HepG2 (cell line): Measurements from ENCODE around the gene TSHZ2. TPM values are rescaled to one million over a fixed set of nuclear protein-coding genes. Genes with fewer than 3 reads are reported as not detected.

Experiments
- ATAC-seq: fragments of 200-7000 bp; cut with Tn5 transposase; 3 replicates; pipeline ENCODE4 v1.9.1; 2020; ENCODE audit warnings: mild to moderate bottlenecking, moderate library complexity
- BruUV-seq: library from RNA; stranded (reverse); fragments of 400-500 nt; replicated peaks from 2 replicates; lab custom pipeline; 2021; lab: Mats Ljungman, UMichigan
- CTCF ChIA-PET: fragments of 300-600 bp; formaldehyde crosslinking; extraction: SDS; loops from one replicate; lab custom pipeline; 2021; ENCODE audit warnings: low total read pairs, inconsistent platforms, low intra/inter-chr PET ratio; lab: Yijun Ruan, JAX
- POLR2A ChIA-PET: fragments of 350-600 bp; sonication (Branson Sonifier 250); formaldehyde crosslinking; loops from one replicate; lab custom pipeline; 2020; ENCODE audit warnings: antibody characterized with exemption, inconsistent platforms; lab: Yijun Ruan, JAX
- DNase-seq: peaks from one replicate; pipeline ENCODE4 v3.0.0-alpha.2; 2015; ENCODE audit warnings: low spot score
- FAIRE-seq: peaks from 3 replicates; lab custom pipeline; 2011; peaks lifted over from hg19 to GRCh38; lab: Jason Lieb, UNC
- H2AFZ ChIP-seq: one replicate; pipeline ENCODE4 v1.6.1; 2011; ENCODE audit warnings: low read length, inconsistent platforms
- H3K27ac ChIP-seq: fragments of 300-600 bp; 3 replicates; pipeline ENCODE4 v1.8.0; 2011; ENCODE audit warnings: mixed run types, mild to moderate bottlenecking, mixed read lengths, low read length, inconsistent platforms; ENCODE audit not compliant: insufficient read depth; ENCODE audit errors: extremely low read length
- H3K27me3 ChIP-seq, 2 experiments: fragments of 200-600 bp in 1 of 2; 2 replicates in 1 of 2; 3 replicates in 1 of 2; pipeline versions ENCODE4 v1.6.0 to v1.8.0; 2011; ENCODE audit warnings: low read length in 2 of 2, mild to moderate bottlenecking in 2 of 2, moderate library complexity in 2 of 2, inconsistent platforms in 1 of 2; ENCODE audit not compliant: insufficient read depth in 2 of 2, control insufficient read depth in 1 of 2
- H3K36me3 ChIP-seq, 2 experiments: fragments of 200-600 bp in 1 of 2; replicated peaks in 1 of 2; 2 replicates in 1 of 2; 3 replicates in 1 of 2; pipeline versions ENCODE4 v1.5.1 to v1.8.0; 2011; ENCODE audit warnings: low read length in 2 of 2, inconsistent platforms in 1 of 2; ENCODE audit not compliant: insufficient read depth in 2 of 2, control insufficient read depth in 1 of 2
- H3K4me1 ChIP-seq: 2 replicates; pipeline ENCODE4 v1.5.1; 2012; ENCODE audit warnings: low read length, inconsistent platforms; ENCODE audit not compliant: insufficient read depth
- H3K4me2 ChIP-seq: 2 replicates; pipeline ENCODE4 v1.6.0; 2011; ENCODE audit warnings: low read depth, low read length, inconsistent platforms
- H3K4me3 ChIP-seq, 3 experiments: fragments of 200-600 bp in 1 of 3; sonication (generic), shearing (Covaris generic) in 1 of 3; replicated peaks in 1 of 3; 2 replicates each; pipeline ENCODE4 v1.5.1; 2011 to 2016; ENCODE audit warnings: low read length in 3 of 3, inconsistent platforms in 2 of 3, low read depth in 2 of 3, mild to moderate bottlenecking in 2 of 3, control low read depth in 1 of 3, mixed read lengths in 1 of 3; ENCODE audit not compliant: insufficient read depth in 1 of 3
- H3K79me2 ChIP-seq: one replicate; pipeline ENCODE4 v1.6.1; 2011; ENCODE audit warnings: low read length, inconsistent platforms; ENCODE audit not compliant: insufficient read depth
- H3K9ac ChIP-seq: 2 replicates; pipeline ENCODE4 v1.6.0; 2011; ENCODE audit warnings: mild to moderate bottlenecking, low read depth, low read length, inconsistent platforms; ENCODE audit not compliant: insufficient read depth
- H3K9me3 ChIP-seq: 2 replicates; pipeline ENCODE4 v1.5.1; 2012; ENCODE audit warnings: mild to moderate bottlenecking, low read length
- H4K20me1 ChIP-seq: 2 replicates; pipeline ENCODE4 v1.6.0; 2011; ENCODE audit warnings: inconsistent platforms, mild to moderate bottlenecking, low read length, moderate library complexity; ENCODE audit not compliant: insufficient read depth
- FOXK2 ChIP-seq: fragments of 450-650 bp; IDR thresholded peaks from 2 replicates; pipeline ENCODE4 v1.6.1; 2016
- SOX6 ChIP-seq, 2 experiments: fragments of 450-650 bp in 1 of 2; sonication (generic) in 1 of 2; formaldehyde crosslinking in 1 of 2; IDR thresholded peaks; 2 replicates each; pipeline versions ENCODE4 v1.4.0 to v1.6.1; 2017 to 2020; ENCODE audit warnings: antibody characterized with exemption in 1 of 2, mild to moderate bottlenecking in 1 of 2, missing genetic modification reagents in 1 of 2
- TARDBP ChIP-seq: sonication (generic); formaldehyde crosslinking; IDR thresholded peaks from 2 replicates; pipeline ENCODE4 v1.8.0; 2022; ENCODE audit warnings: mild to moderate bottlenecking, missing genetic modification reagents
- ZNF18 ChIP-seq: sonication (generic); formaldehyde crosslinking; IDR thresholded peaks from 2 replicates; pipeline ENCODE4 v1.8.0; 2022; ENCODE audit warnings: mild to moderate bottlenecking, missing genetic modification reagents; ENCODE audit not compliant: insufficient replicate concordance
- ZNF207 ChIP-seq: fragments of 450-650 bp; IDR thresholded peaks from 2 replicates; pipeline ENCODE4 v1.6.1; 2016; ENCODE audit warnings: antibody characterized with exemption, borderline replicate concordance
- ZNF317 ChIP-seq: sonication (generic); formaldehyde crosslinking; IDR thresholded peaks from 2 replicates; pipeline ENCODE4 v1.5.0; 2020; ENCODE audit warnings: mild to moderate bottlenecking, missing genetic modification reagents
- WGBS: methylation state at CpG from one replicate; pipeline ENCODE4 v1.1.6; 2017; ENCODE audit warnings: low lambda C conversion rate; 5-methylcytosine and 5-hydroxymethylcytosine counted together
- in situ Hi-C: cut with HindIII; loops from 2 replicates; pipeline ENCODE4 v1.10.0; 2017; ENCODE audit warnings: low pct_unique_long_range_greater_than_20kb; ENCODE audit not compliant: extremely low pct_ligation_motif_present
- intact Hi-C: fragments of 100-400 bp; cut with micrococcal nuclease; formaldehyde crosslinking; loops from one replicate; pipeline ENCODE4 v1.10.0; 2022; ENCODE audit not compliant: unreplicated experiment
- polyA plus RNA-seq, 8 experiments: library from polyadenylated mRNA; depleted of rRNA in 3 of 8; stranded (reverse) in 7 of 8; unstranded in 1 of 8; fragments of >200 nt; fragmentation: Illumina TruSeq in 4 of 8; extraction: Trizol in 4 of 8; gene quantifications; 2 replicates each; pipeline versions ENCODE4 v1.2.1 to v1.2.3, GENCODE V29; 2011 to 2016; ENCODE audit warnings: low read depth in 4 of 8, missing spikeins in 1 of 8, mixed read lengths in 1 of 8; ENCODE audit not compliant: insufficient read depth in 1 of 8
- total RNA-seq, 5 experiments: library from RNA; depleted of rRNA; stranded (reverse); fragments of >200 nt; fragmentation: Illumina TruSeq; extraction: Trizol; gene quantifications; 2 replicates each; pipeline ENCODE4 v1.2.3, GENCODE V29; 2016; ENCODE audit warnings: low read depth in 1 of 5
- TF ChIP-seq, protein P1 (sequence below): sonication (generic); formaldehyde crosslinking; conservative IDR thresholded peaks from 2 replicates; pipeline ENCODE4 v1.4.0; 2020; ENCODE audit warnings: missing genetic modification reagents

The TSHZ2 gene
- total and polyA plus RNA-seq, 2 of the 13 experiments (the other 11 are each of a cell fraction or from before 2014, with no cell fraction given) = 0.01 TPM; not detected in 1

DNA sequence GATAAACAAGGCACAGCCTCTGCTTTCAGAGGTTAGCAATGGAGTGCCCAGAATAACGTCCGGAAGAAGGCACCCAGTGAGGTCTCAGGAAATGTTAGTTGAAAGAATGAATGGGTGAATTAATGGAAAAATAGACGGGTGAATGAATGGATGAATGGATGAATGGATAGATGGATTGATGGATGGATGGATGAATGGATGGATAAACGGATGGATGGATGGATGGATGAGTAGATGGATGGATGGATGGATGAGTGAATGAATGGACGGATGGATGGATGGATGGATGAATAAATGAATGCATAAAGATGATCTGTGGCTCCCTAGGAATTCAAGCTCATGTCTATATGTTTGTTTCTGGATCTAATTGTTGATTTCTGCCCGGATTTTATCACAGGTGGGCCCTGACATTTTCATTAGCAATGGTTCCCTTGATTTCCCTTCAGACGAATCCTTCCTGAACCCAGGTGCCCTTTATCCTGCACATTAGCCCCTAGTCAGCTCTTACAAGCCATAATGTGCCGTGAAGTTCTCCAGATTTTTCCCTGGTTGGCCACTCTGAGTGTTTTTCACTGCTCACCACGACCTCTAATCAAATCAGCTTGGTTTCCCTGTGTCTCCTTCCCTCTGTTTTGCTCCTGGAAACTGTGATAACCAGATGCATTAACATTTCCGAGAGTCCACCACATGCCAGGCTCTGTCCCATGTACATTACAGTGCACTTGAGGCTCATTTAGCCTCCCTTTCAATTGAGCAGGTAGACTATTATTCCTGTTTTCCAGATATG lies 22.2 kb downstream of the TSHZ2 start:
- POLR2A ChIA-PET = no interaction called here
- in situ Hi-C loops = no loop called here
- 14% methylated on average over 10 of the region's 10 CpGs for WGBS

More for the DNA sequence above, 22.2 kb downstream of the TSHZ2 start:
- intact Hi-C loops = no loop called here
- Histone ChIP-seq H3K4me1 (no peaks in the 10 kb centered on the region), H4K20me1 (no peaks in the 10 kb centered on the region), H3K9me3 (no peaks in the 10 kb centered on the region), H3K79me2 (no peaks in the 10 kb centered on the region), H3K27ac (no peak overlapping the region), H3K9ac (no peak overlapping the region), H2AFZ (no peak overlapping the region), H3K4me3 (no peak overlapping the region), H3K36me3 (no peaks in the 10 kb centered on the region), H3K4me2 (no peak overlapping the region), H3K27me3 (no peaks in the 10 kb centered on the region)
- peak; percentile 50; the same call in 1 of the 2 replicates for TF ChIP-seq SOX6 (IDR thresholded peaks at IDR 0.05)
- TF ChIP-seq SOX6 (CRISPR knock-in tag; IDR thresholded peaks at IDR 0.05) = no peak
- TF ChIP-seq ZNF317 (CRISPR knock-in tag) = no peak
- no peak for TF ChIP-seq TARDBP (CRISPR knock-in tag)
- TF ChIP-seq, protein P1, sequence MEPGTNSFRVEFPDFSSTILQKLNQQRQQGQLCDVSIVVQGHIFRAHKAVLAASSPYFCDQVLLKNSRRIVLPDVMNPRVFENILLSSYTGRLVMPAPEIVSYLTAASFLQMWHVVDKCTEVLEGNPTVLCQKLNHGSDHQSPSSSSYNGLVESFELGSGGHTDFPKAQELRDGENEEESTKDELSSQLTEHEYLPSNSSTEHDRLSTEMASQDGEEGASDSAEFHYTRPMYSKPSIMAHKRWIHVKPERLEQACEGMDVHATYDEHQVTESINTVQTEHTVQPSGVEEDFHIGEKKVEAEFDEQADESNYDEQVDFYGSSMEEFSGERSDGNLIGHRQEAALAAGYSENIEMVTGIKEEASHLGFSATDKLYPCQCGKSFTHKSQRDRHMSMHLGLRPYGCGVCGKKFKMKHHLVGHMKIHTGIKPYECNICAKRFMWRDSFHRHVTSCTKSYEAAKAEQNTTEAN (CRISPR knock-in tag) = no peak
- 0 out of 2 replicates have a peak, but pooled peaks have one; percentile 35 for TF ChIP-seq FOXK2
- no peak for TF ChIP-seq ZNF207
- TF ChIP-seq ZNF18 (CRISPR knock-in tag) = no peak
- ATAC-seq (no peak), FAIRE-seq (no peak), DNase-seq (no peak)
- CTCF ChIA-PET = no interaction called here
- BruUV-seq = no TSS peak
